ENCODE results near the gene SIX1. TPM values are rescaled to one million over a fixed set of nuclear protein-coding genes. Genes with fewer than 3 reads are reported as not detected.

The SIX1 gene
- total RNA-seq, 2 donors from 2014 or later: not detected

DNA sequence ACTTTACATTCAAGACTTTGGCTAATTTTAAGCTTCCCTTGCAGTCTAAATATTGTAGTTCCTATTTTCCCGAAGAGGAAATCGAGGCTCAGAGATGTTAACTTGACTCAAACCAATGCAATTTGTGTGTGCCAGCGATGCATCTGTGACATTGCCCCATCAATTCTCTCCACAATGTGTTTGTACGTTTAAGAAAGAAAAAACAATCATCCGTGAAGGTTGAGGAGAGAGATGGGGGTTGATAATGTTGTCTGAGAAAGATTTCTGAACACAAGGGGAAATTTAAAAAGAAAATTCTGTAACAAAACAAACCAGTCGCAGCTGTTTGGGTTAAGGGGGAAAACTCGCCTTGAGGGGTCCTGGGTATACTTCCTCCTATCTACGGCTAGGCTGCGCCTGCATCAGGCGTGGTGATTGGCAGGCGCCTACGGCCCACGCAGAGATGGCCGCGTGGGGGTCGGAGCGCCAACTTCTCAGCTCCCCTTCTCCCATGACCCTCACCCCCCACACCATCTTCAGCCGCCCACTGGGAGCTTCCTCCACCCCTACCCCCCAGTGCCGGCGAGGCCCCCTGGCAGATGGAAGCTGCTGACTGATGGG lies 12.3 kb downstream of the SIX1 start:
- Histone ChIP-seq H3K4me1 (peaks cover 0 to 20% of the 10 kb centered on the region in 2 donors), H3K9me3 (no peaks in the 10 kb centered on the region), H3K27me3 (peaks cover 44 to 53% of the 10 kb centered on the region in 2 donors), H3K27ac (no peak overlapping the region), H3K4me3 (peak overlapping the region in 1 of 2 donors; percentile 48), H3K36me3 (no peaks in the 10 kb centered on the region)
- DNase-seq (ENCODE audit: low spot score): no peak
- TF ChIP-seq, protein P1, sequence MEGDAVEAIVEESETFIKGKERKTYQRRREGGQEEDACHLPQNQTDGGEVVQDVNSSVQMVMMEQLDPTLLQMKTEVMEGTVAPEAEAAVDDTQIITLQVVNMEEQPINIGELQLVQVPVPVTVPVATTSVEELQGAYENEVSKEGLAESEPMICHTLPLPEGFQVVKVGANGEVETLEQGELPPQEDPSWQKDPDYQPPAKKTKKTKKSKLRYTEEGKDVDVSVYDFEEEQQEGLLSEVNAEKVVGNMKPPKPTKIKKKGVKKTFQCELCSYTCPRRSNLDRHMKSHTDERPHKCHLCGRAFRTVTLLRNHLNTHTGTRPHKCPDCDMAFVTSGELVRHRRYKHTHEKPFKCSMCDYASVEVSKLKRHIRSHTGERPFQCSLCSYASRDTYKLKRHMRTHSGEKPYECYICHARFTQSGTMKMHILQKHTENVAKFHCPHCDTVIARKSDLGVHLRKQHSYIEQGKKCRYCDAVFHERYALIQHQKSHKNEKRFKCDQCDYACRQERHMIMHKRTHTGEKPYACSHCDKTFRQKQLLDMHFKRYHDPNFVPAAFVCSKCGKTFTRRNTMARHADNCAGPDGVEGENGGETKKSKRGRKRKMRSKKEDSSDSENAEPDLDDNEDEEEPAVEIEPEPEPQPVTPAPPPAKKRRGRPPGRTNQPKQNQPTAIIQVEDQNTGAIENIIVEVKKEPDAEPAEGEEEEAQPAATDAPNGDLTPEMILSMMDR (IDR thresholded peaks at IDR 0.05): no peak

DNA sequence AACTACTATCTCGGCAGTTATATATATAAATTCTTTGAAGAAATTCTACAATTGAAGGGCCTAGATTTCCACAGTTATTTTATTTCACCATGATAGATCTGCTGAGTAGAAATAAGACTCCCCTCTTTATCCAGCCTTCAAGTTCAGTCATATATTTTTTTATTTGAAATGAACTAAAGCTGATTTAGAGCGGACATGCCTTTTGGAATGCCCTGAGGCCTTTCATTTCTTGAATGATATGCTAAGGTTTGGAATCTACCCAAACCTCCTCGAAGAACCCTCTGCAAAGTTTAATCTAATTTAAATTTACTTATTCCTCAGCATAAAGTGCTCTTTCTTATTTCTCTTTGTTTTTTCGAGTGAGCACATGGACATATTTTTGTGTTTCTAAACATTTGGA lies 15.1 kb downstream of the SIX1 start:
- H3K27ac ChIP-seq: no peak overlapping the region

DNA sequence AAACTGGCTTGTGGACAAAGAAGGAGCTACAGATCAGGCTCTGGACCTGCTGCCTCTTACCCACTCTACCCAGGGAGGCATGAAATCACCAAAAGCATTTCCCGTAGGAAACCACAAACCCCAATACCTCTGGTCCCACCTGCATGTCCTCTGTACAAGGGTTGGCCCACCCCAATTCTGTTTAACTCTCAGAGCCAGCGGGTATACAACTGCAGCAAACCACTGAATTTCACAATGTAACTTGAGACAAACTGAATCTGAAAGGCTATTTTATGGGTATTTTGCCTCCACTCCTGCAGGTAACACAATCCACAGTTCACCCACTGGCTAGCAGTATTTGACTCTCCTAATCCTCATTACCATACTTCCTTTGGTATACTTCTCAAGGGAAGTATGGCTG lies 16.5 kb downstream of the SIX1 start:
- H3K27ac ChIP-seq: no peak overlapping the region
- peaks cover 8 to 11% of the 10 kb centered on the region in 2 donors for H3K27me3 ChIP-seq
- TF ChIP-seq, protein P1 (IDR thresholded peaks at IDR 0.05): no peak
- DNase-seq (ENCODE audit: low spot score): no peak
- no peaks in the 10 kb centered on the region for H3K36me3 ChIP-seq
- peaks cover 0 to 6% of the 10 kb centered on the region in 2 donors for H3K4me1 ChIP-seq
- H3K4me3 ChIP-seq: no peak overlapping the region
- H3K9me3 ChIP-seq: no peaks in the 10 kb centered on the region

More for the DNA sequence above, 15.1 kb downstream of the SIX1 start:
- Histone ChIP-seq H3K36me3 (no peaks in the 10 kb centered on the region), H3K4me1 (peaks cover 0 to 13% of the 10 kb centered on the region in 2 donors), H3K9me3 (no peaks in the 10 kb centered on the region), H3K27me3 (peaks cover 19 to 25% of the 10 kb centered on the region in 2 donors), H3K4me3 (no peak overlapping the region)
- no peak for DNase-seq (ENCODE audit: low spot score)
- TF ChIP-seq, protein P1 (IDR thresholded peaks at IDR 0.05): no peak

DNA sequence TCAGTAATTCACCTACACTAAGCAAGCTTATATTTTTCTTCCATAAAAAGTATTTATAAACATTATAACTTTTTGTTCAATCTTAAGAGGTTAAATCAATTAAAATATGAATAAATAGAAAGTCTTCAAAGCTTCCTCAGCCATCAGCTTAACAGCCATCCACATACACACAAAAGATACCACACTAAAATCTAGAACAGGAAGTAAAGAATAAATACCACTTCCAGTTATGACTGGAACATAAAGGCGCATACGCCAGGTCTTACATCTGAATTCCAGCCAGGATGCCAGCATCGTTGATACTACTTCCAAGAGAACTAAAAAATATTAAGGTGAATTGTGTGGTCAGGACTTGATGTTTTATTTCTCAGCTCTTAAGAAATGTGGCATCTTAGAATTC lies 17.0 kb downstream of the SIX1 start:
- peaks cover 3 to 6% of the 10 kb centered on the region in 2 donors for H3K27me3 ChIP-seq
- no peaks in the 10 kb centered on the region for H3K36me3 ChIP-seq
- no peak for DNase-seq (ENCODE audit: low spot score)
- TF ChIP-seq, protein P1 (IDR thresholded peaks at IDR 0.05): no peak
- peaks cover 0 to under 1% of the 10 kb centered on the region in 2 donors for H3K4me1 ChIP-seq
- H3K4me3 ChIP-seq: no peak overlapping the region
- no peaks in the 10 kb centered on the region for H3K9me3 ChIP-seq
- H3K27ac ChIP-seq: no peak overlapping the region

DNA sequence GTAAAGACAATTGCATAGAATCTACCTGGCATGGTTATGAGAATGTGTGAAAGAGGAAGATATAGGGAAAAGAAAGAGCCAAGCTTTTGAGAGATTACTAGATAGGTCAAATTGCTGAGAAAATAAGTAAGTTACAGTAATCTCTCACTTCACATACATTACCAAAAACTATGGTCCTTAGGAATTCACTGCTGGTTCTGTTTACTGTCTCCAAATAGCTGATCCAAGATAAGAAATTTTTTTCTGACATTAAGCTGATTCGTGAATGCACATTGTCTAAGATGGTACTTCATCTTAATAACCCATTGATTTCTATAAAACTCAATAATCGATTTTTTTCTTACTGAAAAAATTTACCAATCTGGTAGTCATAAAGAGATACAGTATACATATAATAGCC lies 17.4 kb downstream of the SIX1 start:
- TF ChIP-seq, protein P1 (IDR thresholded peaks at IDR 0.05): no peak
- Histone ChIP-seq H3K36me3 (no peaks in the 10 kb centered on the region), H3K4me1 (no peaks in the 10 kb centered on the region), H3K9me3 (no peaks in the 10 kb centered on the region), H3K27me3 (peaks cover 0 to 2% of the 10 kb centered on the region in 2 donors), H3K27ac (no peak overlapping the region), H3K4me3 (no peak overlapping the region)
- no peak for DNase-seq (ENCODE audit: low spot score)

DNA sequence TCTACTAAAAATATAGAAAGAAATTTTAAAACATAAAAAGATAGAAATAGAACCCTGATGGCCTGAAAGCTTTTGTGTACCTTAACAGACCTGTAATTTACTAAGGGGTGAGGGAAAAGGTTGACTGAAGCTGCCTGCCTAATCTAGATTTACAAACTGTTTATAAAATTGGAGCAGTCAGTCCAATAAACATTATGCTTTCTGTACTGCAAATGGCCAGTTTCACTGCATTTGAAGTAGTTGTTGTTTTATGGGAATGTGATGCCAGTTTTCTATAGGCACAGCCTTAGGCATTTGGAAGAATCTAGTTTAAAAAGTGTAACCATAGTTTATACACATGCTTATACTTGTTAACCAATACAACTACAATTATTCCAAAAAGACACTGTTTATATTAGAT lies 19.1 kb downstream of the SIX1 start:
- Histone ChIP-seq H3K36me3 (no peaks in the 10 kb centered on the region), H3K9me3 (no peaks in the 10 kb centered on the region), H3K27me3 (no peaks in the 10 kb centered on the region), H3K27ac (no peak overlapping the region), H3K4me3 (no peak overlapping the region), H3K4me1 (peaks cover 0 to 5% of the 10 kb centered on the region in 2 donors)
- DNase-seq (ENCODE audit: low spot score): no peak
- TF ChIP-seq, protein P1 (IDR thresholded peaks at IDR 0.05): no peak

Data from right atrium auricular region (tissue), 2 donors.